Breast epithelium (tissue), 4 donors: Measurements from ENCODE around the gene SUPT6H. TPM values are rescaled to one million over a fixed set of nuclear protein-coding genes. Genes with fewer than 3 reads are reported as not detected.
A peak's percentile ranks its signal among the peaks of the same experiment; 100 is the strongest.

Experiments used
- DNase-seq, 2 donors: peaks; one replicate each; pipeline ENCODE4 v3.0.0-alpha.2; 2019; ENCODE audit warnings: low spot score in 2 of 2
- H3K27ac ChIP-seq, 2 donors: fragments of 200-600 bp; sonication (generic) in 1 of 2; one replicate each; pipeline ENCODE4 v1.5.1; 2016 to 2019; ENCODE audit warnings: mild to moderate bottlenecking in 1 of 2
- H3K27me3 ChIP-seq, 2 donors: fragments of 200-600 bp; sonication (generic) in 1 of 2; one replicate each; pipeline versions ENCODE4 v1.5.1 to v1.6.0; 2017 to 2019; ENCODE audit warnings: control low read depth in 1 of 2, mild to moderate bottlenecking in 1 of 2
- H3K36me3 ChIP-seq: fragments of 200-600 bp; one replicate; pipeline ENCODE4 v1.5.1; 2019
- H3K4me1 ChIP-seq, 2 donors: fragments of 200-600 bp; sonication (generic); one replicate each; pipeline ENCODE4 v1.5.1; 2016 to 2019; ENCODE audit warnings: control low read depth in 1 of 2
- H3K4me3 ChIP-seq, 3 donors: fragments of 200-600 bp; sonication (generic); 1 replicate in 2 of 3; 2 replicates in 1 of 3; pipeline ENCODE4 v1.5.1; 2016 to 2019; ENCODE audit warnings: mild to moderate bottlenecking in 3 of 3, moderate library complexity in 2 of 3
- H3K9me3 ChIP-seq, 2 donors: fragments of 200-600 bp; sonication (generic) in 1 of 2; one replicate each; pipeline ENCODE4 v1.5.1; 2016 to 2019; ENCODE audit warnings: control low read depth in 1 of 2
- CTCF ChIP-seq, 3 donors: fragments of 450-650 bp; IDR thresholded peaks; one replicate each; pipeline ENCODE4 v1.5.1; 2016 to 2017; ENCODE audit warnings: antibody characterized with exemption in 3 of 3, mild to moderate bottlenecking in 3 of 3, moderate library complexity in 3 of 3
- POLR2A ChIP-seq: fragments of 450-650 bp; IDR thresholded peaks from one replicate; pipeline ENCODE4 v1.6.1; 2016; ENCODE audit warnings: antibody characterized with exemption, mild to moderate bottlenecking, moderate library complexity
- POLR2AphosphoS5 ChIP-seq, 3 donors: sonication (generic); formaldehyde crosslinking; IDR thresholded peaks; one replicate each; pipeline ENCODE4 v1.6.1; 2017; ENCODE audit warnings: antibody characterized with exemption in 3 of 3
- intact Hi-C: fragments of 100-400 bp; cut with DNase I; formaldehyde crosslinking; loops from one replicate; pipeline ENCODE4 v1.15.1; 2023; ENCODE audit warnings: low total_unique reads
- total RNA-seq, 3 donors: library from RNA; depleted of rRNA; stranded (reverse); fragments of >200 nt; gene quantifications; one replicate each; pipeline ENCODE4 v1.1.0, GENCODE V29; 2016

The SUPT6H gene
- total RNA-seq, 3 donors from 2014 or later: 62.6 to 69.9 (median 66.7) TPM

DNA sequence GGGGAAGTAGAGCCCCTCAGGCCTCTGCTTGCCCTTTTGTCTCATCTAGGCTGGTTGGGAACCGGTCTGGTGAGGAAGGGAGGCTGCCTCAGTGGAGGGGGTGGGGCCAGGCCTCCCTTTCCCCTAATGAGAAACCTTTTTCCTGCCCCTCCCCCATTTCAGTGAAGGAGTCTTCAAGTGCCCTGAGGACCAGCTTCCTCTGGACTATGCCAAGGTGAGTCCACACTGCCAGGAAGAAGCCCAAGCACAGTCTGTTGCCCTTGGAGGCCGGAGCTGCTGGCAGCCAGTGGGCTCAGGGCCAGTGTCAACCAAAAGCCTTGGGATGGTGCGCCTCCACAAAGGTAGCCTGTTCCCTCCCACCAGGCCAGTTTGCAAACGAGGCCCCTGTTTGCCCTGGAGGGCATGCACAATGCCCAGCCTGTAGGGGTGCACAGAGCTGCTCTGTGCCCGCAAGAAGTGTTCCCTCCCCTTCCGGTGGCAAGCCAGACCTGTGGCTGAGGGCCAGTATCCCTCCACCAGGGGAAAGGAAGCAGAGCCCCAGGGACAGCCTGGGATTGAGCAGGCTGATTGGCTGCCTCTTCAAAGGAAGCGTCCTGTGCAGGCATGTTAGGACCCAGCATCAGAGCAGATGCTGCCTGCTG, 85.2 kb downstream of the SUPT6H start:
- intact Hi-C loops: loop anchor here (10.0 kb wide), 1 partner anchor 158 kb away; the partner anchor contains the start of gene DHRS13
- DNase-seq: peak; percentile 93 to 95
- Histone ChIP-seq H3K9me3 (no peaks in the 10 kb centered on the region), H3K4me1 (peaks cover 16 to 27% of the 10 kb centered on the region in 2 donors), H3K27me3 (no peaks in the 10 kb centered on the region), H3K36me3 (no peaks in the 10 kb centered on the region), H3K4me3 (peak overlapping the region in 2 of 3 donors; percentile 90 to 99), H3K27ac (peak overlapping the region; percentile 99 to 100)
- peak; percentile 37 to 65 (median 40) for TF ChIP-seq POLR2AphosphoS5 (IDR thresholded peaks at IDR 0.05)
- no peak for TF ChIP-seq POLR2A
- TF ChIP-seq CTCF (IDR thresholded peaks at IDR 0.05): peak in 2 of 3 donors; percentile 18 to 26

DNA sequence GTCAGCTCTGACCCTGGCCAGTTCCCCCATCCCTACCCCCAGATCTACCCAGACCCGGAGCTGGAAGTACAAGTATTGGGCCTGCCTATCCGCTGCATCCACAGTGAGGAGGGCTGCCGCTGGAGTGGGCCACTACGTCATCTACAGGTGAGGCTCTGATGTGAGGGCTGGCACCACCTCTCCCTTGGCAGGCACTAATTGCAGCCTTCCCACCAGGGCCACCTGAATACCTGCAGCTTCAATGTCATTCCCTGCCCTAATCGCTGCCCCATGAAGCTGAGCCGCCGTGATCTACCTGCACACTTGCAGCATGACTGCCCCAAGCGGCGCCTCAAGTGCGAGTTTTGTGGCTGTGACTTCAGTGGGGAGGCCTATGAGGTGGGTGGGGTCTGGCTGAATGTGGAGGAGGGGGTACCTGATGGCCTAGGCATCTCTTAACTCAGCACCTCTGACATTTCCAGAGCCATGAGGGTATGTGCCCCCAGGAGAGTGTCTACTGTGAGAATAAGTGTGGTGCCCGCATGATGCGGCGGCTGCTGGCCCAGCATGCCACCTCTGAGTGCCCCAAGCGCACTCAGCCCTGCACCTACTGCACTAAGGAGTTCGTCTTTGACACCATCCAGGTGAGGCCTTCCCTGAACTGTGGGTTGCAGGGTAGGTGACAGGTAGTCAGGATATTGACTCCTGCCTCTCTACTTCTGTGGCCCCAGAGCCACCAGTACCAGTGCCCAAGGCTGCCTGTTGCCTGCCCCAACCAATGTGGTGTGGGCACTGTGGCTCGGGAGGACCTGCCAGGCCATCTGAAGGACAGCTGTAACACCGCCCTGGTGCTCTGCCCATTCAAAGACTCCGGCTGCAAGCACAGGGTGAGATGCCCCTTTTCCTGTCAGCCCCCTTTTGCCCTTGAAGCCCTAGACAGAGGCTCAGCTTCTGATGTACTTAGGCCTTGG, 86.1 kb downstream of the SUPT6H start:
- TF ChIP-seq CTCF (IDR thresholded peaks at IDR 0.05): no peak
- TF ChIP-seq POLR2A: no peak
- TF ChIP-seq POLR2AphosphoS5 (IDR thresholded peaks at IDR 0.05): no peak
- Histone ChIP-seq H3K4me3 (peak overlapping the region in 2 of 3 donors; percentile 14 to 99), H3K27me3 (no peaks in the 10 kb centered on the region), H3K36me3 (no peaks in the 10 kb centered on the region), H3K9me3 (no peaks in the 10 kb centered on the region), H3K27ac (peak overlapping the region; percentile 78 to 100), H3K4me1 (peaks cover 16 to 27% of the 10 kb centered on the region in 2 donors)
- intact Hi-C loops: loop anchor here (10.0 kb wide), 1 partner anchor 157 kb away; the partner anchor contains the start of gene DHRS13
- no peak for DNase-seq

GRCh38 chr17:28748852-28749515, 87.0 kb downstream of the SUPT6H start:
- H3K9me3 ChIP-seq: no peaks in the 10 kb centered on the region
- peak overlapping the region in 1 of 3 donors; percentile 2 for H3K4me3 ChIP-seq
- no peak for DNase-seq
- TF ChIP-seq POLR2A: no peak
- TF ChIP-seq POLR2AphosphoS5 (IDR thresholded peaks at IDR 0.05): no peak
- no peak for TF ChIP-seq CTCF (IDR thresholded peaks at IDR 0.05)
- peaks cover 16 to 27% of the 10 kb centered on the region in 2 donors for H3K4me1 ChIP-seq
- no peaks in the 10 kb centered on the region for H3K27me3 ChIP-seq
- H3K36me3 ChIP-seq: no peaks in the 10 kb centered on the region
- peak overlapping the region; percentile 78 to 100 for H3K27ac ChIP-seq
- intact Hi-C loops: loop anchor here (10.0 kb wide), 1 partner anchor 156 kb away; the partner anchor contains the start of gene DHRS13

DNA sequence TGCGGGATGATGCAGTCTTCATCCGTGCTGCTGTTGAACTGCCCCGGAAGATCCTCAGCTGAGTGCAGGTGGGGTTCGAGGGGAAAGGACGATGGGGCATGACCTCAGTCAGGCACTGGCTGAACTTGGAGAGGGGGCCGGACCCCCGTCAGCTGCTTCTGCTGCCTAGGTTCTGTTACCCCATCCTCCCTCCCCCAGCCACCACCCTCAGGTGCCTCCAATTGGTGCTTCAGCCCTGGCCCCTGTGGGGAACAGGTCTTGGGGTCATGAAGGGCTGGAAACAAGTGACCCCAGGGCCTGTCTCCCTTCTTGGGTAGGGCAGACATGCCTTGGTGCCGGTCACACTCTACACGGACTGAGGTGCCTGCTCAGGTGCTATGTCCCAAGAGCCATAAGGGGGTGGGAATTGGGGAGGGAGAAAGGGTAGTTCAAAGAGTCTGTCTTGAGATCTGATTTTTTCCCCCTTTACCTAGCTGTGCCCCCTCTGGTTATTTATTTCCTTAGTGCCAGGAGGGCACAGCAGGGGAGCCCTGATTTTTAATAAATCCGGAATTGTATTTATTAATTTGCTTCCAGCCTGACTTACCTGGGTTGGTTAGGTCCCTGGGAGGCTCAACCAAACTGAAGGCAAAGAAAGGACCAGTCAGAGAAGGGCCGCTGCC, 87.6 kb downstream of the SUPT6H start:
- peak overlapping the region; percentile 78 to 100 for H3K27ac ChIP-seq
- no peaks in the 10 kb centered on the region for H3K9me3 ChIP-seq
- TF ChIP-seq POLR2A (no peak), CTCF (IDR thresholded peaks at IDR 0.05) (no peak), POLR2AphosphoS5 (IDR thresholded peaks at IDR 0.05) (no peak)
- no peak for DNase-seq
- intact Hi-C loops: loop anchor here (10.0 kb wide), 1 partner anchor 155 kb away; the partner anchor contains the start of gene DHRS13
- H3K27me3 ChIP-seq: no peaks in the 10 kb centered on the region
- no peaks in the 10 kb centered on the region for H3K36me3 ChIP-seq
- H3K4me1 ChIP-seq: peaks cover 16 to 27% of the 10 kb centered on the region in 2 donors
- peak overlapping the region in 1 of 3 donors; percentile 2 for H3K4me3 ChIP-seq
